Karpas-422 (cell line): ENCODE data around the gene SLC38A6. TPM values are rescaled to one million over a fixed set of nuclear protein-coding genes. Genes with fewer than 3 reads are reported as not detected.

Experiments
- DNase-seq: peaks from one replicate; pipeline ENCODE4 v3.0.0-alpha.2; 2015
- H2AFZ ChIP-seq: fragments of 200-600 bp; sonication (generic); 2 replicates; pipeline ENCODE4 v1.6.1; 2014; ENCODE audit warnings: antibody characterized with exemption, low read length, mixed read lengths
- H3K27ac ChIP-seq: fragments of 200-600 bp; sonication (generic); 2 replicates; pipeline ENCODE4 v1.5.1; 2014; ENCODE audit warnings: mild to moderate bottlenecking, low read length, moderate library complexity
- H3K27me3 ChIP-seq: fragments of 200-600 bp; sonication (generic); 2 replicates; pipeline ENCODE4 v1.6.1; 2014; ENCODE audit warnings: low read length, mixed read lengths
- H3K36me3 ChIP-seq: fragments of 200-600 bp; sonication (generic); 2 replicates; pipeline ENCODE4 v1.6.1; 2014; ENCODE audit warnings: low read length, mixed read lengths; ENCODE audit not compliant: insufficient read depth
- H3K4me1 ChIP-seq: fragments of 200-600 bp; sonication (generic); 2 replicates; pipeline ENCODE4 v1.6.1; 2014; ENCODE audit warnings: mild to moderate bottlenecking, low read length, mixed read lengths
- H3K4me2 ChIP-seq: fragments of 200-600 bp; sonication (generic); 2 replicates; pipeline ENCODE4 v1.6.1; 2014; ENCODE audit warnings: low read length, low read depth, mild to moderate bottlenecking; ENCODE audit not compliant: poor library complexity, severe bottlenecking
- H3K4me3 ChIP-seq: fragments of 200-600 bp; sonication (generic); 2 replicates; pipeline ENCODE4 v1.5.1; 2014; ENCODE audit warnings: mild to moderate bottlenecking, antibody characterized with exemption, low read length, mixed read lengths
- H3K79me2 ChIP-seq: fragments of 200-600 bp; sonication (generic); 2 replicates; pipeline ENCODE4 v1.6.1; 2014; ENCODE audit warnings: mild to moderate bottlenecking, low read length, mixed read lengths
- H3K9ac ChIP-seq: fragments of 200-600 bp; sonication (generic); 2 replicates; pipeline ENCODE4 v1.6.0; 2014; ENCODE audit warnings: low read length
- H3K9me2 ChIP-seq: fragments of 200-600 bp; sonication (generic), shearing (Covaris generic); replicated peaks from 2 replicates; pipeline ENCODE4 v1.6.0; 2014; ENCODE audit warnings: mild to moderate bottlenecking, low read length, moderate library complexity; ENCODE audit not compliant: insufficient read depth
- H3K9me3 ChIP-seq: fragments of 300-700, 200-600 bp; sonication (generic); 2 replicates; pipeline ENCODE4 v1.6.1; 2014; ENCODE audit warnings: low read length, mixed read lengths
- H4K20me1 ChIP-seq: fragments of 200-600 bp; sonication (generic); 2 replicates; pipeline ENCODE4 v1.6.1; 2014; ENCODE audit warnings: mild to moderate bottlenecking, antibody characterized with exemption, low read length, low read depth; ENCODE audit not compliant: insufficient read depth
- total RNA-seq: library from RNA; depleted of rRNA; stranded (reverse); fragments of >200 nt; shearing (Covaris generic); gene quantifications from 2 replicates; pipeline ENCODE4 v1.2.3, GENCODE V29; 2014; ENCODE audit warnings: low replicate concordance

SLC38A6 gene
- total RNA-seq, 1 experiment from 2014 or later, result 141 TPM

GRCh38 chr14:60951776-60952435 is 29.1 kb upstream of the SLC38A6 start:
- H3K27me3 ChIP-seq, result no peaks in the 10 kb centered on the region
- H3K9ac ChIP-seq, result no peak overlapping the region
- H3K36me3 ChIP-seq, result peaks cover 22% of the 10 kb centered on the region
- H3K4me2 ChIP-seq, result no peak overlapping the region
- H3K9me2 ChIP-seq, result no peaks in the 10 kb centered on the region
- H3K79me2 ChIP-seq, result peaks cover 84% of the 10 kb centered on the region
- H3K27ac ChIP-seq, result no peak overlapping the region
- DNase-seq, result no peak
- H2AFZ ChIP-seq, result no peak overlapping the region
- H3K9me3 ChIP-seq, result peaks cover 11% of the 10 kb centered on the region
- H4K20me1 ChIP-seq, result no peaks in the 10 kb centered on the region
- H3K4me3 ChIP-seq, result no peak overlapping the region
- H3K4me1 ChIP-seq, result no peaks in the 10 kb centered on the region

- Histone ChIP-seq H3K4me3 (no peak overlapping the region), H3K27me3 (no peaks in the 10 kb centered on the region), H3K9ac (no peak overlapping the region), H3K9me2 (no peaks in the 10 kb centered on the region), H3K27ac (no peak overlapping the region), H3K4me2 (no peak overlapping the region), H3K9me3 (peaks cover 15% of the 10 kb centered on the region), H3K36me3 (peaks cover 31% of the 10 kb centered on the region), H2AFZ (no peak overlapping the region), H3K4me1 (no peaks in the 10 kb centered on the region; the same call in 1 of the 2 replicates), H4K20me1 (no peaks in the 10 kb centered on the region), H3K79me2 (peaks cover 94% of the 10 kb centered on the region)
- DNase-seq, result no peak
Observed at GRCh38 chr14:60956202-60956601, 24.8 kb upstream of the SLC38A6 start.

GRCh38 chr14:60956632-60957031 is 24.4 kb upstream of the SLC38A6 start:
- H2AFZ ChIP-seq, result no peak overlapping the region
- peaks cover 94% of the 10 kb centered on the region for H3K79me2 ChIP-seq
- peaks cover 31% of the 10 kb centered on the region for H3K36me3 ChIP-seq

GRCh38 chr14:60958146-60958545 is 22.9 kb upstream of the SLC38A6 start:
- Histone ChIP-seq H3K9me2 (no peaks in the 10 kb centered on the region), H3K79me2 (peaks cover 93% of the 10 kb centered on the region), H3K27ac (no peak overlapping the region), H3K27me3 (no peaks in the 10 kb centered on the region), H3K4me1 (peaks cover 19% of the 10 kb centered on the region), H3K9me3 (peaks cover 15% of the 10 kb centered on the region), H3K4me2 (no peak overlapping the region), H3K36me3 (peaks cover 25% of the 10 kb centered on the region), H4K20me1 (no peaks in the 10 kb centered on the region), H2AFZ (no peak overlapping the region), H3K4me3 (no peak overlapping the region), H3K9ac (no peak overlapping the region)
- DNase-seq, result no peak

More at GRCh38 chr14:60956632-60957031, 24.4 kb upstream of the SLC38A6 start:
- peaks cover 15% of the 10 kb centered on the region for H3K9me3 ChIP-seq
- no peak for DNase-seq
- H3K9ac ChIP-seq, result no peak overlapping the region
- peaks cover 4% of the 10 kb centered on the region for H3K4me1 ChIP-seq
- no peak overlapping the region for H3K4me3 ChIP-seq
- no peaks in the 10 kb centered on the region for H4K20me1 ChIP-seq
- H3K27me3 ChIP-seq, result no peaks in the 10 kb centered on the region
- no peak overlapping the region for H3K27ac ChIP-seq
- no peaks in the 10 kb centered on the region for H3K9me2 ChIP-seq
- no peak overlapping the region for H3K4me2 ChIP-seq

- no peaks in the 10 kb centered on the region for H3K9me3 ChIP-seq
- no peak for DNase-seq
- no peaks in the 10 kb centered on the region for H3K9me2 ChIP-seq
- H2AFZ ChIP-seq, result no peak overlapping the region
- no peaks in the 10 kb centered on the region for H4K20me1 ChIP-seq
- H3K9ac ChIP-seq, result no peak overlapping the region
- peaks cover 81% of the 10 kb centered on the region for H3K79me2 ChIP-seq
- H3K36me3 ChIP-seq, result 0 out of 2 replicates have a peak, but pooled peaks cover 2% of the 10 kb centered on the region
- peak overlapping the region; percentile 26 for H3K27ac ChIP-seq
- no peak overlapping the region for H3K4me3 ChIP-seq
- no peaks in the 10 kb centered on the region for H3K27me3 ChIP-seq
- peaks cover 61% of the 10 kb centered on the region for H3K4me1 ChIP-seq
- no peak overlapping the region for H3K4me2 ChIP-seq
Observed at GRCh38 chr14:60963761-60964160, 17.3 kb upstream of the SLC38A6 start.

GRCh38 chr14:60964904-60965303 is 16.1 kb upstream of the SLC38A6 start:
- Histone ChIP-seq H3K9me2 (no peaks in the 10 kb centered on the region), H3K4me2 (no peak overlapping the region), H3K9ac (no peak overlapping the region), H3K79me2 (peaks cover 69% of the 10 kb centered on the region), H3K4me3 (no peak overlapping the region), H4K20me1 (no peaks in the 10 kb centered on the region), H3K27ac (peak overlapping the region; percentile 26), H3K27me3 (no peaks in the 10 kb centered on the region), H3K9me3 (no peaks in the 10 kb centered on the region), H3K4me1 (peaks cover 70% of the 10 kb centered on the region), H3K36me3 (0 out of 2 replicates have a peak, but pooled peaks cover 3% of the 10 kb centered on the region), H2AFZ (no peak overlapping the region)
- DNase-seq, result no peak

GRCh38 chr14:60965402-60965801 is 15.6 kb upstream of the SLC38A6 start:
- Histone ChIP-seq H3K9ac (no peak overlapping the region), H3K4me1 (peaks cover 75% of the 10 kb centered on the region), H3K9me2 (no peaks in the 10 kb centered on the region), H4K20me1 (no peaks in the 10 kb centered on the region), H3K27me3 (no peaks in the 10 kb centered on the region), H3K79me2 (peaks cover 64% of the 10 kb centered on the region), H3K4me3 (no peak overlapping the region), H3K9me3 (no peaks in the 10 kb centered on the region), H3K4me2 (no peak overlapping the region), H2AFZ (no peak overlapping the region), H3K36me3 (0 out of 2 replicates have a peak, but pooled peaks cover 3% of the 10 kb centered on the region), H3K27ac (peak overlapping the region; percentile 26)
- DNase-seq, result no peak

GRCh38 chr14:60968099-60968498 is 12.9 kb upstream of the SLC38A6 start:
- H3K9me2 ChIP-seq, result no peaks in the 10 kb centered on the region
- H3K9me3 ChIP-seq, result no peaks in the 10 kb centered on the region
- H2AFZ ChIP-seq, result no peak overlapping the region
- DNase-seq, result no peak
- peaks cover 40% of the 10 kb centered on the region for H3K79me2 ChIP-seq
- H3K4me1 ChIP-seq, result peaks cover 68% of the 10 kb centered on the region
- 0 out of 2 replicates have a peak, but pooled peaks cover 3% of the 10 kb centered on the region for H3K36me3 ChIP-seq
- no peaks in the 10 kb centered on the region for H4K20me1 ChIP-seq
- peak overlapping the region; percentile 10 for H3K4me2 ChIP-seq
- no peak overlapping the region for H3K9ac ChIP-seq
- H3K27me3 ChIP-seq, result no peaks in the 10 kb centered on the region
- H3K27ac ChIP-seq, result peak overlapping the region; percentile 68
- no peak overlapping the region for H3K4me3 ChIP-seq
